ENCODE measurements around the gene ACOT12.
"Not testable (repeated sequence)": the region's sequence is repeated elsewhere in the genome, so short reads cannot be mapped to it uniquely, and the experiment has no call there.

The ACOT12 gene

DNA sequence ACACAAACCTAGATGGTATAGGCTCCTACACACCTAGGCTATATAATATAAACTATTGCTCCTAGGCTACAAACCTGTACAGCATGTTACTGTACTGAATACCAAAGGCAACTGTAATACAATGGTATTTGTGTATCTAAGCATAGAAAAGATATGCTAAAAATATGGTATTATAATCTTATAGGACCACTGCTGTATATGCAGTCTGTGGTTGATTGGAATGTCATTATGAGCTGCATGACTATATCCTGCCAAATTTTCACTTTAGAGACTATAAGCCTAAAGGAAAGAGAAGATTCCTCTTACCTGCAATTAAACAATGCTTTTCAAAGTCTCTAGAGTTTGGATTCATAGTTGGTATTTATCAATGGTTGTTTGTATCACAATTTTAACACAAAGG, 24.7 kb upstream of the ACOT12 start:
- no peak overlapping the region for H3K27ac Mint-ChIP-seq

DNA sequence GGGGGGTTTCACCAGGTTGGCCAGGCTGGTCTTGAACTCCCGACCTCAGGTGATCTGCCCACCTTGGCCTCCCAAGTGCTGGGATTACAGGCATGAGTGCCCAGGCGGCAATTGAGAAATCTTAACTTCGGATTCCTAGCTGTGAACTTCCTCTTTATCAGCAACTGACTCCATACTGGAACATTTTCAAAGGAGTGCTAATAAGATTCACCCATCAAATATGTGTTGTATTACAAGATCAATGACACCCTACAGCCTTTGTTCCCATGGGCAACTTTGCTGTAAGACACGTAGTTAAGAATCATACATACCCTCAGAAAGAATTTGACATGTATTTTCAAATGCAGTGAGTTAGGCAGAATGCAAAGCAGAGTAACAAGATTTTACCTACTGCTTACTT, 23.1 kb upstream of the ACOT12 start:
- no peaks in the 10 kb centered on the region for H3K4me1 Mint-ChIP-seq
- H3K27ac Mint-ChIP-seq: no peak overlapping the region
- H3K9me3 Mint-ChIP-seq: no peaks in the 10 kb centered on the region
- TF ChIP-seq, protein P1, sequence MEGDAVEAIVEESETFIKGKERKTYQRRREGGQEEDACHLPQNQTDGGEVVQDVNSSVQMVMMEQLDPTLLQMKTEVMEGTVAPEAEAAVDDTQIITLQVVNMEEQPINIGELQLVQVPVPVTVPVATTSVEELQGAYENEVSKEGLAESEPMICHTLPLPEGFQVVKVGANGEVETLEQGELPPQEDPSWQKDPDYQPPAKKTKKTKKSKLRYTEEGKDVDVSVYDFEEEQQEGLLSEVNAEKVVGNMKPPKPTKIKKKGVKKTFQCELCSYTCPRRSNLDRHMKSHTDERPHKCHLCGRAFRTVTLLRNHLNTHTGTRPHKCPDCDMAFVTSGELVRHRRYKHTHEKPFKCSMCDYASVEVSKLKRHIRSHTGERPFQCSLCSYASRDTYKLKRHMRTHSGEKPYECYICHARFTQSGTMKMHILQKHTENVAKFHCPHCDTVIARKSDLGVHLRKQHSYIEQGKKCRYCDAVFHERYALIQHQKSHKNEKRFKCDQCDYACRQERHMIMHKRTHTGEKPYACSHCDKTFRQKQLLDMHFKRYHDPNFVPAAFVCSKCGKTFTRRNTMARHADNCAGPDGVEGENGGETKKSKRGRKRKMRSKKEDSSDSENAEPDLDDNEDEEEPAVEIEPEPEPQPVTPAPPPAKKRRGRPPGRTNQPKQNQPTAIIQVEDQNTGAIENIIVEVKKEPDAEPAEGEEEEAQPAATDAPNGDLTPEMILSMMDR (IDR thresholded peaks at IDR 0.05): no peak
- DNase-seq: no peak
- H3K4me3 Mint-ChIP-seq: no peak overlapping the region
- peaks cover 3% of the 10 kb centered on the region for H3K27me3 Mint-ChIP-seq (ENCODE audit: low read depth, poor library complexity)
- peaks cover 37% of the 10 kb centered on the region for H3K36me3 Mint-ChIP-seq (ENCODE audit: low read depth)

More for the DNA sequence above, 24.7 kb upstream of the ACOT12 start:
- peaks cover 48% of the 10 kb centered on the region for H3K36me3 Mint-ChIP-seq (ENCODE audit: low read depth)
- H3K9me3 Mint-ChIP-seq: no peaks in the 10 kb centered on the region
- DNase-seq: no peak
- H3K4me1 Mint-ChIP-seq: no peaks in the 10 kb centered on the region
- H3K4me3 Mint-ChIP-seq: no peak overlapping the region
- peaks cover 3% of the 10 kb centered on the region for H3K27me3 Mint-ChIP-seq (ENCODE audit: low read depth, poor library complexity)
- TF ChIP-seq, protein P1 (IDR thresholded peaks at IDR 0.05): no peak

DNA sequence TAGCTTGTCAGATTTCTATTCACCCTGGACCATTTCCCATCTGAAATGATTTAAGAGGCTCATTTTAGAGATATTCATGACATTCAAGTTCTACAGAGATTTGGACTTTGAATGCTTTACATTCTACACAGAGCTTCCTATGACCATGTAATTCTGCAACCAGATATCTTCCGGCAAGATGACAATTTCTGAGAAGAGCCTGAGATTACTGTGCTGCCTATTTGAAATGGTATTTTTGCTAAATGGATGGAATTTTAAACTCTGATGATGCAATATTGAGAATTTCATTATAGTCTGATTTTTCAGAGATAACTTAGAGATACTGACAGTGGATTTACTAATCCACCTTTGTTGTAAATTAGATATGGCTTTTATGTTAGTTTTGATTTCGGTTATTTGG, 16.0 kb upstream of the ACOT12 start:
- Mint-ChIP-seq H3K27me3 (ENCODE audit: low read depth, poor library complexity) (no peaks in the 10 kb centered on the region), H3K27ac (no peak overlapping the region), H3K9me3 (no peaks in the 10 kb centered on the region), H3K36me3 (ENCODE audit: low read depth) (no peaks in the 10 kb centered on the region), H3K4me1 (no peaks in the 10 kb centered on the region), H3K4me3 (no peak overlapping the region)
- DNase-seq: no peak
- TF ChIP-seq, protein P1 (IDR thresholded peaks at IDR 0.05): no peak

DNA sequence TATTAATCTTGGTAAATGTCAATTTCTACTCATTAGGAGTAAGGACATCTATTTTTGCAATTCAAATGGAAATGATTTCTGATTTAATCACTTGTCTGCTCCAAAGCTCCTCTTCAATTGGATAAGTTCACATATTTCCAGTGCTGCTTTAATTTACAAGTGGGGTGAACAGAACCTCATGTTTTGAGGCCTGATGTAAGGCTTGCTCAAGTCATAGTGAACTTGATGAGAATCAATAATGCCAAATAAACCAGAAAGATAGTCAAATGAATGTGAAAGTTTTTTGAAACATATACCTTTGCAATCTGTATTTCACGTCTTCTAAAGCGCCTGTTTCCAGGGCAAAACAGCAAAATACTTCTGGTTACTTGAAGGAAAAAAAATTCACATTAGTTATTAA, 15.4 kb upstream of the ACOT12 start:
- Mint-ChIP-seq H3K4me3 (no peak overlapping the region), H3K36me3 (ENCODE audit: low read depth) (no peaks in the 10 kb centered on the region), H3K9me3 (no peaks in the 10 kb centered on the region), H3K4me1 (no peaks in the 10 kb centered on the region), H3K27ac (no peak overlapping the region), H3K27me3 (ENCODE audit: low read depth, poor library complexity) (no peaks in the 10 kb centered on the region)
- DNase-seq: no peak
- TF ChIP-seq, protein P1 (IDR thresholded peaks at IDR 0.05): no peak

DNA sequence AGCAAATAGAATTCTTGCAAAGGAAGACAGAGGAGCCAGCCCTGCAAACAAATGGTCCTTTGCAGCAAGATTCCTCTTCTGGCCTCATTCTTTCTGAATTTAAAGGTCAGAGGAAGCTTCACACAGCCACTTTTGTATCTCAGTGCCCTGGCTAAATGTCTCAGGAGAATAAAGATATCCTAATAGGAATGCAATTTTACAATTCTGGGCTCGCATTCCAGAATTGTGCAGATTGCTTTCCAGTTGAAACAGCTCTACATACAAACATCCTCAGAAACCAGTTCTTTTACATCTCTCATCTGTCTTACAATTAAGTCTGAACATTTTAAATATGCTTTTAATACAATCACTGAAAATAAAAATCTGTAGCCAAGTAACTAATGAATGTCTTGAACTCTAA, 14.6 kb upstream of the ACOT12 start:
- no peak overlapping the region for H3K27ac Mint-ChIP-seq
- H3K27me3 Mint-ChIP-seq (ENCODE audit: low read depth, poor library complexity): no peaks in the 10 kb centered on the region
- H3K4me3 Mint-ChIP-seq: no peak overlapping the region
- no peaks in the 10 kb centered on the region for H3K4me1 Mint-ChIP-seq
- no peaks in the 10 kb centered on the region for H3K36me3 Mint-ChIP-seq (ENCODE audit: low read depth)
- no peaks in the 10 kb centered on the region for H3K9me3 Mint-ChIP-seq
- DNase-seq: no peak
- TF ChIP-seq, protein P1 (IDR thresholded peaks at IDR 0.05): no peak

DNA sequence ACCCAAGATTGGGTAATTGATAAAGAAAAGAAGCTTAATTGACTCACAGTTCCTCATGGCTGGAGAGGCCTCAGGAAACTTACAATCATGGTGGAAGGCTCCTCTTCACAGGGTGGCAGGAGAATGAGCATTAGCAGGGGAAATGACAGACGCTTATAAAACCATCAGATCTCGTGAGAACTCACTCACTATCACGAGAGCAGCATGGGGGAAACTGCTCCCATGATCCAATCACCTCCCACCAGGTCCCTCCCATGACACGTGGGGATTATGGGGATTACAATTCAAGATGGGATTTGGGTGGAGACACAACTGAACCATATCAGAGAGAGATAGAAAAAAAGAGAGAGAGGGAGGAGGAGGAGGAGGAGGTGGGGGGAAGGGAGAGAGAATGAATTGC, 13.9 kb upstream of the ACOT12 start:
- H3K27me3 Mint-ChIP-seq (ENCODE audit: low read depth, poor library complexity); H3K36me3 Mint-ChIP-seq (ENCODE audit: low read depth); H3K4me3 Mint-ChIP-seq; H3K9me3 Mint-ChIP-seq; H3K4me1 Mint-ChIP-seq; DNase-seq: not testable (repeated sequence)
- peak overlapping the region; percentile 77 for H3K27ac Mint-ChIP-seq
